PC-9 (cell line): ENCODE measurements around the gene PTPRD.

Experiments used
- CTCF ChIP-seq: fragments of 200-600 bp; sonication (generic); conservative IDR thresholded peaks from 2 replicates; pipeline ENCODE4 v1.6.1; 2017; ENCODE audit warnings: mixed run types, antibody characterized with exemption, mild to moderate bottlenecking, moderate library complexity
- EZH2 ChIP-seq: fragments of 200-600 bp; sonication (generic); IDR thresholded peaks from 2 replicates; pipeline ENCODE4 v1.8.0; 2017; ENCODE audit warnings: antibody characterized with exemption, low read depth

GRCh38 chr9:8713149-8713810 lies 1899.5 kb downstream of the PTPRD start:
- TF ChIP-seq CTCF (no peak), EZH2 (no peak)
